ENCODE measurements around the gene KRTAP10-12.

- TF ChIP-seq CEBPB (IDR thresholded peaks at IDR 0.05; ENCODE audit: borderline replicate concordance, low read depth, low read length) (no peak), TCF12 (IDR thresholded peaks at IDR 0.05) (no peak), TCF12 (CRISPR knock-in tag; IDR thresholded peaks at IDR 0.05) (no peak), POLR2A (IDR thresholded peaks at IDR 0.05; ENCODE audit: insufficient read depth in 1 of 2, low read depth in 2 of 2, low read length in 2 of 2) (no peak), ZNF530 (CRISPR knock-in tag; IDR thresholded peaks at IDR 0.05; ENCODE audit: low read depth) (no peak), ZNF367 (CRISPR knock-in tag; IDR thresholded peaks at IDR 0.05; ENCODE audit: borderline replicate concordance) (no peak), MAFK (conservative IDR thresholded peaks at IDR 0.05 in 1 of 2, IDR thresholded peaks at IDR 0.05 in 1 of 2; ENCODE audit: low read length in 2 of 2) (no peak), FOXJ3 (CRISPR knock-in tag; IDR thresholded peaks at IDR 0.05; ENCODE audit: borderline replicate concordance) (no peak)
Measured at GRCh38 chr21:44730028-44730395, 33.0 kb downstream of the KRTAP10-12 start.
